Activated CD8-positive, alpha-beta memory T cell treated with anti-CD3 and anti-CD28 coated beads, Interleukin-2, amount 10 ng/mL, durations not matched to agents 7 days and 5 days (primary cell): ENCODE measurements around the gene EVPL. TPM values are rescaled to one million over a fixed set of nuclear protein-coding genes. Genes with fewer than 3 reads are reported as not detected.

ENCODE experiments used
- ATAC-seq: fragments of 150-1000 bp; cut with Tn5 transposase; one replicate; pipeline ENCODE4 v1.10.0; 2021; ENCODE audit warnings: moderate library complexity
- CTCF ChIA-PET: fragments of 350-600 bp; sonication (Branson Sonifier 250); formaldehyde crosslinking; loops from one replicate; lab custom pipeline; 2021; ENCODE audit warnings: antibody characterized with exemption; lab: Charles Lee
- DNase-seq: peaks from one replicate; pipeline ENCODE4 v3.0.0-alpha.2; 2020
- H3K27ac Mint-ChIP-seq: one replicate; pipeline ENCODE4 v1.8.0; 2021; ENCODE audit warnings: mild to moderate bottlenecking, mixed read lengths
- H3K27me3 Mint-ChIP-seq: one replicate; pipeline ENCODE4 v1.8.0; 2021; ENCODE audit warnings: mixed read lengths
- H3K36me3 Mint-ChIP-seq: one replicate; pipeline ENCODE4 v1.8.0; 2021; ENCODE audit warnings: mild to moderate bottlenecking, mixed read lengths
- H3K4me1 Mint-ChIP-seq: one replicate; pipeline ENCODE4 v1.8.0; 2021; ENCODE audit warnings: mixed read lengths
- H3K4me3 Mint-ChIP-seq: one replicate; pipeline ENCODE4 v1.8.0; 2021; ENCODE audit warnings: mild to moderate bottlenecking, moderate library complexity, mixed read lengths
- H3K9me3 Mint-ChIP-seq: one replicate; pipeline ENCODE4 v1.8.0; 2022; ENCODE audit warnings: low read depth, mixed read lengths
- total RNA-seq, 2 experiments: library from RNA; stranded (reverse); gene quantifications; one replicate each; pipeline ENCODE4 v1.2.3, GENCODE V29; 2021

The EVPL gene
- total RNA-seq, 2 experiments from 2014 or later: 0.03 TPM; not detected in 1

DNA sequence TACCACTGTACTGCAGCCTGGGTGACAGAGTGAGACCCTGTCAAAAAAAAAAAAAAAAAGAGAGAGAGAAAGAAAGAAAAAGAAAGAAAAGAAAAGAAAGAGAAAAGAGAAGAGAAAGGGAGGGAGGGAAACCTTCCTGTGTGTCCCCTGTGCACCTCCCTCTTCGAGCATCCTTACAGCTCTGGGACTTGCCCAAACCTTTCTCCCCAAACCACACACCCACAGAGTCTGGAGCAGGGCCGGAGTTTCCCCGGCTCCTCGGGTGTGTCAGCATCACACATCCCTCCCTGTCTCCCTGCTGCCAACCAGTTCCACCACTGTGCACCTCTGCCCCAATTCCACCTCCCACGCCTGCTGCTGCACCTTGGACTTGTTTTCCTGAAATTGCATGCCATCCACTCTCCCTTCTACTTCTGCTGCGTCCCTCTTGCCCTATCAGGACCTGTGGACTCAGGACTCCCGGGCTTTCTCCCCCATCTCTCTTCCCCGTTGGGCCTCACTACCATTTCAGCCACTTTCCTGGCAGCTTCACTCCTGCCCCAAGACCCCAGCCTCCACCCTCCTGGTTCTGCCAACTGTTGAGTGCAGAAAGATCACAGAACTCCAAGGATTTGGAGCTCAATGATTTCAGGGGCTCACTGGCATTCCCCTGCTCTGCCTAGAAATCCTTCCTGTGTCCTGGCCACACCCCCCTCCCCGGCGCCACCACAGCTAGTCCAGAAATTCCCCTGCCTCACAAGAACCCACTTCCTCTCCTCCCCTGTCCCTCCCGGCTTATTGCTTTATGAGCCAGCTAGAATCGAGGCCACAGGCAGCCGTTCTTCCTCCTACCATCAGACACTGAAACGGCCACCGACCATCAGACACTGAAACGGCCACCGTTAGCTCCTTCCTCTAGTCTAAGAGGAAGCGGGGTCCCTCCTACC lies 30.2 kb downstream of the EVPL start:
- H3K27me3 Mint-ChIP-seq: no peaks in the 10 kb centered on the region
- no peaks in the 10 kb centered on the region for H3K9me3 Mint-ChIP-seq
- DNase-seq: peak; percentile 54
- H3K4me3 Mint-ChIP-seq: peak overlapping the region; percentile 25
- peak overlapping the region; percentile 79 for H3K27ac Mint-ChIP-seq
- peaks cover 14% of the 10 kb centered on the region for H3K4me1 Mint-ChIP-seq
- CTCF ChIA-PET: interaction anchor here (0.6 to 13.4 kb wide), 11 partner anchors 9 to 1628 kb away, joined by 3 to 135 read pairs (median 6); partner anchors contain the start of gene MRPL38
- no peaks in the 10 kb centered on the region for H3K36me3 Mint-ChIP-seq
- peak; percentile 32 for ATAC-seq

DNA sequence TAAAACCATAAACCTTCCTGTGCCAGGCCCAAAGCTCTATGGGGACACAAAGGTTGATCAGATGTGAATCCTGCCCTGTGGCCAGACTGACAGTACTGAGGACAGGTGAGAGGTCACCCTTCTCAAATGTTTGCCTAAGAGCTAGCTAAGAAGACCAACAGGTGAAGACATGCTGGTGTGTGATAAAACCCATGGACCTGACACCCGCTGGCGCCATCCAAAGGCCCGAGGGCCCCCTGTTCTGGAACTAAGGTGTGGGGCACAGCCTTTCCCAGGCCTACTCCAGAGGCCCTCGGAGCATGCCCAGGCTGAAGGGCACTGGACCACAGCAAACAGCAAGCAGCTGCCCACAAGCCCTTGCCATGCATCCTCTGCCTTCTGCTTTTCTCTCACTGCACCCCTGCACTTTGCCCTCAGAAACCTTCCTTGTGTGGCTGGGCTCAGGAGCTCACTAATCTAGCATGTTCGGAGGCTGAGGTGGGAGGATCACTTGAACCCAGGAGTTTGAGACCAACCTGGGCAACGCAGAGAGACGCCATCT lies 31.7 kb downstream of the EVPL start:
- H3K27ac Mint-ChIP-seq: no peak overlapping the region
- ATAC-seq: no peak
- CTCF ChIA-PET: interaction anchor here (1.4 to 13.4 kb wide), 6 partner anchors 10 to 91 kb away, joined by 3 to 135 read pairs (median 10); partner anchors contain the start of gene MRPL38
- peaks cover 14% of the 10 kb centered on the region for H3K4me1 Mint-ChIP-seq
- H3K4me3 Mint-ChIP-seq: no peak overlapping the region
- peaks cover 4% of the 10 kb centered on the region for H3K36me3 Mint-ChIP-seq
- H3K9me3 Mint-ChIP-seq: no peaks in the 10 kb centered on the region
- H3K27me3 Mint-ChIP-seq: no peaks in the 10 kb centered on the region
- no peak for DNase-seq

DNA sequence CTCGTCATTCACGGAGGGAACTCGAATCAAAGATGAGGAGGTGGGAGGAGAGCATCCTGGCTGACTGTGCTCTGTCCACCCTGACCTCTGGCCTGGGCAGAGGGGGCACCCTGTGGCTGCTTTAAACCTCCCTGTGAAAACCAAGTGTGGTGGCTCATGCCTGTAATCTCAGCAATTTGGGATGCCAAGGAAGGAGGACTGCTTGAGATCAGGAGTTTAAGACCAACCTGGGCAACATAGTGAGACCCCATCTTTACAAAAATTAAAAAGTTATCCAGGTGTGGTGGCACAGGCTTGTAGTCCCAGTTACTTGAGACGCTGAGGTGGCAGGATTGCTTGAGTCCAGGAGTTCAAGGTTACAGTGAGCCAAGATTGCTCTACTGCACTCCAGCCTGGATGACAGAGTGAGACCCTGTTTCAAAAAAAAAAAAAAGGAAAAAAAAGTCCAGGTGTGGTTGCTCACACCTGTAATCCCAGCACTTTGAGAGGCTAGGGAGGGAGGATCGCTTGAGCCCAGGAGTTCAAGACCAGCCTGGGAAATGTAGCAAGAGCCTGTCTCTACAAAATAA lies 32.2 kb downstream of the EVPL start:
- DNase-seq (no peak), ATAC-seq (no peak)
- no peak overlapping the region for H3K4me3 Mint-ChIP-seq
- H3K9me3 Mint-ChIP-seq: no peaks in the 10 kb centered on the region
- CTCF ChIA-PET: interaction anchor here (1.4 to 13.4 kb wide), 2 partner anchors 10 to 22 kb away, joined by 3 to 135 read pairs; no protein-coding TSS in a partner anchor
- peaks cover 4% of the 10 kb centered on the region for H3K36me3 Mint-ChIP-seq
- H3K27ac Mint-ChIP-seq: no peak overlapping the region
- peaks cover 14% of the 10 kb centered on the region for H3K4me1 Mint-ChIP-seq
- H3K27me3 Mint-ChIP-seq: no peaks in the 10 kb centered on the region

DNA sequence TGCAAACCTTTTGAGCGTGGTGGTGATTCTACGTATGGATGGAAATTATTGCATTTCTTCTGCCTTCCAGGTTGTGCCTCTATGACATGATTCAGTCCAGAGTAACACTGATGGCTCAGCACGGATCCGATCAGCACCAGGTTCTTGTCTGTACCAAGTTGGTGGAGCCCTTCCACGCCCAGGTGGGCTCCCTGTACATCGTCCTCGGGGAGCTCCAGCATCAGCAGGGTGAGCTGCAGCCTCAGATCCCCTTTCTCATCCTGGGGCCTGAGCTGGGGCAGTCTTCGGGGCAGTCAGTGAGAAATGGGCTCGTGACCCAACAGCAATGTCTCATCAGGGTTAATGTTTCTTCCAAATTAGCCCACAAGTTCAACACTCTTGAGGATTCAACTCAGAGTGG lies 35.7 kb downstream of the EVPL start:
- DNase-seq: no peak
- peaks cover 4% of the 10 kb centered on the region for H3K36me3 Mint-ChIP-seq
- no peaks in the 10 kb centered on the region for H3K27me3 Mint-ChIP-seq
- peaks cover under 1% of the 10 kb centered on the region for H3K4me1 Mint-ChIP-seq
- H3K27ac Mint-ChIP-seq: no peak overlapping the region
- no peak for ATAC-seq
- CTCF ChIA-PET: interaction anchor here (0.7 to 3.4 kb wide), 5 partner anchors 11 to 406 kb away, joined by 3 to 11 read pairs (median 3); no protein-coding TSS in a partner anchor
- no peak overlapping the region for H3K4me3 Mint-ChIP-seq
- no peaks in the 10 kb centered on the region for H3K9me3 Mint-ChIP-seq

DNA sequence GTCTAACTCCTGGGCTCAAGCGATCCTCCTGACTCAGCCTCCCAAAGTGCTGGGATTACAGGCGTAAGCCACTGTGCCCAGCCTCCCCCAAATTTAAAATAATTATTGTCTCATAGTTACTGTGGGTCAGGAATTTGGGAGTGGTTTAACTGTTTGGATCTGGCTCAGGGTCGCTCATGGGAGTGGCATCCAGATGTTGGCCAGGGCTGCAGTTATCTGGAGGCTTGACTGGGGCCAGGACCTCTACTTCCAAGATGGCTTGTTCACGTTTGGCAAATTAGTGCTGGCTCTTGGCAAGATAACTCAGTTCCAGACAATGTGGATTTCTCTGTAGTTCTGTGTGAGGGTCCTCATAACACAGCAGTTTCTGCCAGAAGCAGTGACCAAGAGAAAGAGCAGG lies 40.1 kb downstream of the EVPL start:
- CTCF ChIA-PET: interaction anchor here (0.7 to 3.1 kb wide), 3 partner anchors 10 to 303 kb away, joined by 3 to 12 read pairs (median 3); no protein-coding TSS in a partner anchor
- no peak overlapping the region for H3K27ac Mint-ChIP-seq

DNA sequence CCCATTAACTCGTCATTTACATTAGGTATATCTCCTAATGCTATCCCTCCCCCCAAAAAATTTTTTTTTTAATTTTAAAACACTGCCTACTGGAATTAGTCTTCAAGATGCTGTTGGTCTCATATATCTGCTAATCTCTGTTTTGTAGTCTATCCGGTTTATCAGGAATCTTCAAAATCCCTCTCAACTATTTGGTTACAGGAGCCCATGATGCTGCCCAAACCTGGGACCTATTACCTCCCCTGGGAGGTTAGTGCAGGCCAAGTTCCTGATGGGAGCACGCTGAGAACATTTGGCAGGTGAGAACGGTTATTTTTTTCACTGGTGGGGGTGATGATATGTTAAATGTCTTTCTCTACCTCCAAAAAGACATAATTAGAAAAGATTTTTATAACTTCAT lies 41.1 kb downstream of the EVPL start:
- Mint-ChIP-seq H3K4me3 (no peak overlapping the region), H3K9me3 (no peaks in the 10 kb centered on the region), H3K27me3 (no peaks in the 10 kb centered on the region), H3K27ac (no peak overlapping the region), H3K4me1 (peaks cover 3% of the 10 kb centered on the region), H3K36me3 (no peaks in the 10 kb centered on the region)
- CTCF ChIA-PET: interaction anchor here (2.1 to 3.1 kb wide), 2 partner anchors 11 to 15 kb away, joined by 8 to 12 read pairs; partner anchors contain the start of gene CDK3
- ATAC-seq: no peak
- no peak for DNase-seq

More for the DNA sequence above, 40.1 kb downstream of the EVPL start:
- peaks cover 3% of the 10 kb centered on the region for H3K4me1 Mint-ChIP-seq
- ATAC-seq: no peak
- DNase-seq: no peak
- no peaks in the 10 kb centered on the region for H3K9me3 Mint-ChIP-seq
- no peak overlapping the region for H3K4me3 Mint-ChIP-seq
- peaks cover 4% of the 10 kb centered on the region for H3K36me3 Mint-ChIP-seq
- no peaks in the 10 kb centered on the region for H3K27me3 Mint-ChIP-seq

DNA sequence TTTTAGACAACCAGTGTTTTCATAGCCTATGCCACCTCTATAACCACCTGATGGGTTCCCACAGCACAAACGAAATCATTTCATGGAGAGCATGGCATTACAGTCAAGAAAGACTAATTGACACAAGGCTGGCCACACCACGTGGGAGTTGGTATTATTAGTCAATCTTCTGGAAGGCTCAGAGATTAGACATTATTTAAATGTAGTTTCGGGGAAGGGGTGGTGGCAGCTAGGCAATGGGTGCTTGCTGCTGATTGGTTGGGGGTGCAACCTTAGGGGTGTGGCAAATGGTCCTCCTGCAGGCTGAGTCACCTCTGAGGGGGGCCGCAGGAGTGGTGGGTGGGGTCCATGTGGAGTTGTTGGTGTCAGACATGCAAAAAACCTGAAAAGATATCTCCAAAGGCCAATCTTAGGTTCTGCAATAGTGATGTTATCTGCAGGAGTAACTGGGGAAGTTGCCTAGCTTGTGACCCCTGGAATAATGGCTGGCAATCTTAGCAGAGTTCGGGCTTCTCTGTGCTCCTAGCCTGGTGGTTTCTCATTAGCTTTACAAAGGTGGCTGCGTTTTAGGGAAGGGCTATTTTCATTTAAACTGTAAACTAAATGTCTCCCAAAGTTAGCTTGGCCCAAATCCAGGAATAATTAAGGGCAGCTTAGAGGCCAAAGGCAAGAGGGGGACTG lies 43.5 kb downstream of the EVPL start:
- Mint-ChIP-seq H3K27me3 (no peaks in the 10 kb centered on the region), H3K27ac (no peak overlapping the region), H3K9me3 (no peaks in the 10 kb centered on the region), H3K4me1 (peaks cover 17% of the 10 kb centered on the region), H3K4me3 (no peak overlapping the region), H3K36me3 (no peaks in the 10 kb centered on the region)
- no peak for ATAC-seq
- DNase-seq: no peak
- CTCF ChIA-PET: interaction anchor here (1.2 to 2.2 kb wide), 4 partner anchors 15 to 31 kb away, joined by 5 to 8 read pairs (median 6); partner anchors contain the start of gene CDK3

DNA sequence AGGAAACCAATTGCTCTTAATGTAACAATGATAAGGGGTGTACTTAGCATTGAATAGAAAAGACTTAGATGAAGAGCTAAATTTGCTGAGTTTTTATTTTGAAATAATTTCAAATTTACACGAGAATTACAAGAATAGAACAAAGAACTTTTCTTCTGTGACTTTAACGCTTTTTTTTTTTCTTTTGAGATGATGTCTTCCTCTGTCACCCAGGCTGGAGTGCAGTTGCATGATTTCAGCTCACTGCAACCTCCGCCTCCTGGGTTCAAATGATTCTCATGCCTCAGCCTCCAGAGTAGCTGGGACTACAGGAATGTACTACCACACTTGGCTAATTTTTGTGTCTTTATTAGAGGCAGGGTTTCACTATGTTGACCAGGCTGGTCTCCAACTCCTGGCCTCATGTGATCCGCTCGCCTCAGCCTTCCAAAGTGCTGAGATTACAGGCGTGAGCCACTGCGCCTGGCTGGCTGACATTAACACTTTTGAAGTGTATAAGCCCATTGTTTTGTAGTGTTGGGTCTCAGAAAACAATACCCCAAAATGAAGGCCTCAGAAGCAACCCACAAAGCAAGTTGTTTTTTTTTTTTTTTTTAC lies 46.0 kb downstream of the EVPL start:
- Mint-ChIP-seq H3K4me3 (peak overlapping the region; percentile 97), H3K9me3 (no peaks in the 10 kb centered on the region), H3K4me1 (peaks cover 32% of the 10 kb centered on the region), H3K27me3 (no peaks in the 10 kb centered on the region), H3K27ac (peak overlapping the region; percentile 69), H3K36me3 (peaks cover 8% of the 10 kb centered on the region)
- CTCF ChIA-PET: interaction anchor here (0.7 to 1.9 kb wide), 6 partner anchors 19 to 394 kb away, joined by 3 to 5 read pairs (median 4); partner anchors contain the start of genes CDK3 and MYO15B
- no peak for ATAC-seq
- no peak for DNase-seq

DNA sequence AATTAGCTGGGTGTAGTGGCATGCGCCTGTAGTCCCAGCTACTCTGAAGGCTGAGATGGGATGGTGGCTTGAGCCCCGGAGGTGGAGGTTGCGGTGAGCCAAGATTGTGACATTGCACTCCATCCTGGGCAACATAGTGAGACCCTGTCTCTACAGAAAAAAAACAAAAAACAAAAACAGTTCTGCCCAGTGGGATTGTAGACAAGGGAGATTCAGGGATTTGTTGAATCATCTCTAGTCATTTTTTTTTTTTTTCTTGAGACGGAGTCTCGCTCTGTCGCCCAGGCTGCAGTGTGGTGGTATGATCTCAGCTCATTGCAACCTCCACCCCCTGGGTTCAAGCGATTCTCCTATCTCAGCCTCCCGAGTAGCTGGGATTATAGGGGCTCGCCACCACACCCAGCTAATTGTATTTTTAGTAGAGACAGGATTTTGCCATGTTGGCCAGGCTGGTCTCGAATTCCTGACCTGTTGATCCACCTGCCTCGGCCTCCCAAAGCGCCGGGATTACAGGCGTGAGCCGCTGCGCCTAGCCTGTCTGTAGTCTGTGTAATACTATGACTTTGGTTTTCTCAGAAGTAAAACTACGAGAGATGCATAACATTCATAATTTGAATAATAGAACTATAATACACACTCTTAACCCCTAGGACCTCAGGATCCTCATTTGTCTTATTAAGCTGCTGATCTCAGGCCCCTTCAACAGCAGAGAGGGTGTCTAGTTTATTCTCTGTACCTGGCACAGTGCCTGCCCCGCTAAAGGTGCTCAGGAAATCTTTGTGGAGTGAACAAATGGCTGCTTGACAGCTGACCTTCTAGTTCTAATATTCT lies 46.7 kb downstream of the EVPL start:
- Mint-ChIP-seq H3K9me3 (no peaks in the 10 kb centered on the region), H3K36me3 (peaks cover 8% of the 10 kb centered on the region), H3K27ac (peak overlapping the region; percentile 99), H3K4me1 (peaks cover 37% of the 10 kb centered on the region), H3K4me3 (peak overlapping the region; percentile 97), H3K27me3 (no peaks in the 10 kb centered on the region)
- CTCF ChIA-PET: interaction anchor here (0.9 to 1.9 kb wide), 5 partner anchors 20 to 300 kb away, joined by 3 to 5 read pairs (median 4); partner anchors contain the start of gene CDK3
- DNase-seq (no peak), ATAC-seq (no peak)

DNA sequence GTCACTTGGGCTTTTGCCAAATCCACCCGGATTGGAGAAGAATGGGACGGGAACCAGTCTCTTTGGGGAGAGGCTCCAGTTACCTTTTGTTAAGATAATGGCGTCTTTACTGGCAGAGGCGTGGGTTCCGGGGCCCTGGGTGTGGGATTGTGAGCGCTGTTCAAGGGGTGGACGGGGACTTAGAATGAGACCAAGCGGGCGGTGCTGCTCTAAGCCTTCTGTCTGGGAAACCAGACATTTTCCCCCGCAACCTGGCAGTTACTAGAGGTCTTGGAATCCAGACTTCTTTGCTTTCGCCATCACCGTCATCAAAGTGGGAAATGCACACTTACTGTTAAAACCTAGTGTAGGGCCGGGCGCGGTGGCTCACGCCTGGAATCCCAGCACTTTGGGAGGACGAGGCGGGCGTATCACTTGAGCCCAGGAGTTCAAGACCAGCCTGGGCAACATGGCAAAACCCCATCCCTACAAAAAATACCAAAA lies 47.4 kb downstream of the EVPL start:
- CTCF ChIA-PET: interaction anchor here (1.2 to 1.9 kb wide), 3 partner anchors 21 to 31 kb away, joined by 3 to 5 read pairs (median 4); partner anchors contain the start of gene CDK3
- H3K4me1 Mint-ChIP-seq: peaks cover 38% of the 10 kb centered on the region
- H3K27me3 Mint-ChIP-seq: no peaks in the 10 kb centered on the region
- DNase-seq: no peak
- H3K9me3 Mint-ChIP-seq: no peaks in the 10 kb centered on the region
- peak; percentile 29 for ATAC-seq
- peak overlapping the region; percentile 97 for H3K4me3 Mint-ChIP-seq
- H3K27ac Mint-ChIP-seq: peak overlapping the region; percentile 99
- peaks cover 8% of the 10 kb centered on the region for H3K36me3 Mint-ChIP-seq

DNA sequence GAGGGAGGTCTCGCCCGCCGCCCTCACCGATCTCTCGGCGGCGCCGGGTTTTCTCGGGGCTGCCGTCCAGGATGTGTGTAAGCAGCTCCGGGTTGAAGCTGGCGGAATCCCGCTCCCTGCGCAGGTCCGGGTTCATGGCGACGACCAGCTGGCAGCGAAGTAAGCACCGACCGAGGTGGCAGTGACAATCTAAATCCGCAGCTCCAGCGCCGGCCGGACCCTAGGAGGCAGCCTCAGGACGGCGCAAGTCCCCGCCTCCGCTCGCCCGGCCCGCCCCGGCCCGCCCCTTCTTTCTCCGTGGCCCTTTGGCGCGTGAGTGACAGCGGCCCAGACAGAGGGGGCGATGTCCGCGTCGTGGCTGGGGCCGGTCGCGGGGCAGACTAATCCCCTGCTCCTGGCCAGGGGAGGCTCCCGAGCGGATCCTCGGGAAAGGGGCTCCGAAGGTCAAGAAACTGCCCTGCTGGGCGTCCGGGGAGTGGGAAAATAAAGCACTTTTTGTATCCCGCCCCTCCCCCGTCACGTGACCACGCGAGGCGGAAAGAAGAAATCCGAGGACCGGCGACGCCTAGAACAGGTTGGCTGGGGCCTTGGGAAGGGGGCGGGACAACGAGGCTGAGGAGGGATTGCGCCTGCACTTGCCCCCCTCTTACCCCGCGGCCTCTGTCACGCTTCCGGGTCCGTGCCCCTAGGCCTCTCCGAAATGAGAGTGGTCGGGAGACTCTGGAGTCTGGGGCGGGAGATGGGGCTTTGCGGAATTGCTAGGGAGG lies 48.0 kb downstream of the EVPL start, which contains the start of the genes ACOX1 and TEN1:
TSS of gene ACOX1 (minus strand) at position 229 of the 767 bp plus-strand sequence. CDS start at position 136, 93 bp downstream.
TSS of gene TEN1 (plus strand) at position 303 of the 767 bp plus-strand sequence. CDS start 6,953 bp downstream, outside the sequence.
- Mint-ChIP-seq H3K4me1 (peaks cover 40% of the 10 kb centered on the region), H3K4me3 (peak within 1 kb of the TSS; percentile 97)
- CTCF ChIA-PET: interaction anchor here (0.6 to 1.1 kb wide), 4 partner anchors 21 to 97 kb away, joined by 3 read pairs; partner anchors contain the start of genes CDK3 and MRPL38

More for the DNA sequence above, 48.0 kb downstream of the EVPL start, which contains the start of the genes ACOX1 and TEN1:
- H3K27me3 Mint-ChIP-seq: no peaks in the 10 kb centered on the region
- no peaks in the 10 kb centered on the region for H3K9me3 Mint-ChIP-seq
- peak; percentile 98 for ATAC-seq
- H3K27ac Mint-ChIP-seq: peak within 1 kb of the TSS; percentile 99
- H3K36me3 Mint-ChIP-seq: peaks cover 8% of the 10 kb centered on the region
- peak; percentile 99 for DNase-seq
